ENCODE measurements around the gene TRIM45. TPM values are rescaled to one million over a fixed set of nuclear protein-coding genes. Genes with fewer than 3 reads are reported as not detected.

Gene TRIM45
- total and polyA plus RNA-seq, 2 of the 13 experiments (the other 11 are each of a cell fraction or from before 2014, with no cell fraction given) = 1.9 to 2.3 TPM

GRCh38 chr1:117117697-117118096, 3.9 kb downstream of the TRIM45 start:
- WGBS (ENCODE audit: low lambda C conversion rate) = 73% methylated on average over 2 of the region's 2 CpGs
- Histone ChIP-seq H3K27me3 (ENCODE audit: control insufficient read depth in 1 of 2, insufficient read depth in 2 of 2, low read length in 2 of 2) (no peaks in the 10 kb centered on the region; a peak in 1 of 5 replicates), H3K79me2 (ENCODE audit: insufficient read depth, low read length) (no peaks in the 10 kb centered on the region), H3K9ac (ENCODE audit: insufficient read depth, low read depth, low read length) (no peak overlapping the region), H3K27ac (ENCODE audit: extremely low read length, insufficient read depth, low read length) (no peak overlapping the region), H2AFZ (ENCODE audit: low read length) (no peak overlapping the region), H4K20me1 (ENCODE audit: insufficient read depth, low read length) (no peaks in the 10 kb centered on the region), H3K4me3 (replicated peaks in 1 of 3; ENCODE audit: insufficient read depth in 1 of 3, low read depth in 2 of 3, low read length in 3 of 3) (no peak overlapping the region), H3K36me3 (replicated peaks in 1 of 2; ENCODE audit: control insufficient read depth in 1 of 2, insufficient read depth in 2 of 2, low read length in 2 of 2) (peaks cover 0 to 1% of the 10 kb centered on the region in 2 experiments; a peak in 2 of 5 replicates), H3K4me1 (ENCODE audit: insufficient read depth, low read length) (peaks cover 19% of the 10 kb centered on the region), H3K4me2 (ENCODE audit: low read depth, low read length) (no peak overlapping the region), H3K9me3 (ENCODE audit: low read length) (no peaks in the 10 kb centered on the region)
- no peak for TF ChIP-seq ZNF30 (CRISPR knock-in tag; IDR thresholded peaks at IDR 0.05)
- TF ChIP-seq BCL3 (CRISPR knock-in tag; IDR thresholded peaks at IDR 0.05) = no peak
- TF ChIP-seq ASH2L (IDR thresholded peaks at IDR 0.05; ENCODE audit: insufficient read length, low read depth, low read length) = no peak
- no peak for TF ChIP-seq DPF2 (CRISPR knock-in tag; IDR thresholded peaks at IDR 0.05; ENCODE audit: borderline replicate concordance, low read depth)
- no peak for TF ChIP-seq ELK4 (CRISPR knock-in tag; IDR thresholded peaks at IDR 0.05; ENCODE audit: borderline replicate concordance)
- no peak for TF ChIP-seq RFX5 (IDR thresholded peaks at IDR 0.05; ENCODE audit: low read depth, low read length)
- TF ChIP-seq SP2 (CRISPR knock-in tag; IDR thresholded peaks at IDR 0.05) = no peak
- no peak for TF ChIP-seq CBX1 (IDR thresholded peaks at IDR 0.05; ENCODE audit: low read depth)
- no TSS peak for BruUV-seq (replicated peaks)
- in situ Hi-C loops (cut with HindIII; ENCODE audit: extremely low pct_ligation_motif_present, low pct_unique_long_range_greater_than_20kb) (no loop called here), intact Hi-C loops (cut with micrococcal nuclease; ENCODE audit: unreplicated experiment) (no loop called here)
- DNase-seq (ENCODE audit: low spot score) = no peak
- ATAC-seq = no peak
- no peak for FAIRE-seq
- CTCF ChIA-PET (ENCODE audit: low intra/inter-chr PET ratio, low total read pairs) = no interaction called here
- POLR2A ChIA-PET = no interaction called here

Measured in HepG2 (cell line).